ENCODE results near the gene PTAR1.

- no peak for TF ChIP-seq CTCF (IDR thresholded peaks at IDR 0.05)
- no peak for TF ChIP-seq POLR2A (IDR thresholded peaks at IDR 0.05)
Observed at GRCh38 chr9:69674112-69674685, 85.6 kb downstream of the PTAR1 start.
